Measurements from ENCODE around the gene CARMIL3. TPM values are rescaled to one million over a fixed set of nuclear protein-coding genes. Genes with fewer than 3 reads are reported as not detected.

The CARMIL3 gene
- total RNA-seq, 2 experiments from 2014 or later, result 0.21 to 0.32 TPM

GRCh38 chr14:24088095-24088494, 36.3 kb downstream of the CARMIL3 start:
- POLR2A ChIA-PET, result interaction anchor here (0.7 kb wide), 1 partner anchor 230 kb away, joined by 5 read pairs; no protein-coding TSS in a partner anchor
- peaks cover 18% of the 10 kb centered on the region for H3K4me1 ChIP-seq (ENCODE audit: insufficient read depth, low read length, poor library complexity, severe bottlenecking)
- no peaks in the 10 kb centered on the region for H3K36me3 ChIP-seq (ENCODE audit: insufficient read depth, low read length)

GRCh38 chr14:24089890-24090289, 38.1 kb downstream of the CARMIL3 start:
- DNase-seq (ENCODE audit: low spot score), result no peak
- TF ChIP-seq CTCF (conservative IDR thresholded peaks at IDR 0.05; ENCODE audit: low read length) (no peak), EZH2phosphoT487 (IDR thresholded peaks at IDR 0.05; ENCODE audit: borderline replicate concordance, low read depth, low read length) (no peak)
- Histone ChIP-seq H3K27ac (ENCODE audit: low read depth, low read length, poor library complexity, severe bottlenecking) (no peak overlapping the region), H3K9me3 (ENCODE audit: low read length) (no peaks in the 10 kb centered on the region), H2AFZ (ENCODE audit: low read length) (no peak overlapping the region), H3K36me3 (ENCODE audit: insufficient read depth, low read length) (no peaks in the 10 kb centered on the region), H4K20me1 (ENCODE audit: insufficient read depth, low read length) (no peaks in the 10 kb centered on the region), H3K4me1 (ENCODE audit: insufficient read depth, low read length, poor library complexity, severe bottlenecking) (peaks cover 28% of the 10 kb centered on the region), H3K4me2 (ENCODE audit: low read length) (no peak overlapping the region), H3K4me3 (ENCODE audit: low read depth, low read length, poor library complexity, severe bottlenecking) (no peak overlapping the region), H3K79me2 (ENCODE audit: insufficient read depth, low read depth, low read length) (no peaks in the 10 kb centered on the region), H3K9me2 (ENCODE audit: insufficient read depth, low read length) (no peaks in the 10 kb centered on the region)
- POLR2A ChIA-PET, result interaction anchor here (0.7 to 1.4 kb wide), 4 partner anchors 38 to 414 kb away, joined by 3 to 4 read pairs (median 3); partner anchors contain the start of genes CARMIL3 and PSME2
- CTCF ChIA-PET (ENCODE audit: unreplicated experiment), result interaction anchor here (0.7 to 1.6 kb wide), 2 partner anchors 32 to 38 kb away, joined by 3 to 8 read pairs; partner anchors contain the start of gene CARMIL3
- intact Hi-C loops (cut with micrococcal nuclease; ENCODE audit: unreplicated experiment), result loop anchor here (1.0 kb wide), 3 partner anchors 32 to 113 kb away; no protein-coding TSS in a partner anchor
- BruUV-seq (replicated peaks), result no TSS peak

More at GRCh38 chr14:24088095-24088494, 36.3 kb downstream of the CARMIL3 start:
- Histone ChIP-seq H3K4me3 (ENCODE audit: low read depth, low read length, poor library complexity, severe bottlenecking) (no peak overlapping the region), H3K9me2 (ENCODE audit: insufficient read depth, low read length) (no peaks in the 10 kb centered on the region), H2AFZ (ENCODE audit: low read length) (no peak overlapping the region), H3K4me2 (ENCODE audit: low read length) (no peak overlapping the region), H3K27ac (ENCODE audit: low read depth, low read length, poor library complexity, severe bottlenecking) (no peak overlapping the region), H3K79me2 (ENCODE audit: insufficient read depth, low read depth, low read length) (no peaks in the 10 kb centered on the region), H3K9me3 (ENCODE audit: low read length) (no peaks in the 10 kb centered on the region), H4K20me1 (ENCODE audit: insufficient read depth, low read length) (no peaks in the 10 kb centered on the region)
- no TSS peak for BruUV-seq (replicated peaks)
- TF ChIP-seq CTCF (conservative IDR thresholded peaks at IDR 0.05; ENCODE audit: low read length) (no peak), EZH2phosphoT487 (IDR thresholded peaks at IDR 0.05; ENCODE audit: borderline replicate concordance, low read depth, low read length) (no peak)
- intact Hi-C loops (cut with micrococcal nuclease; ENCODE audit: unreplicated experiment), result no loop called here
- CTCF ChIA-PET (ENCODE audit: unreplicated experiment), result no interaction called here
- DNase-seq (ENCODE audit: low spot score), result no peak

GRCh38 chr14:24092110-24092504, 40.3 kb downstream of the CARMIL3 start:
- intact Hi-C loops (cut with micrococcal nuclease; ENCODE audit: unreplicated experiment), result no loop called here
- ChIA-PET POLR2A (interaction anchor here (0.7 to 6.8 kb wide), 5 partner anchors 11 to 139 kb away, joined by 3 to 80 read pairs (median 40); partner anchors contain the start of genes DCAF11 and NRL), CTCF (ENCODE audit: unreplicated experiment) (interaction anchor here (2.2 kb wide), 1 partner anchor 18 kb away, joined by 8 read pairs; no protein-coding TSS in a partner anchor)
- Histone ChIP-seq H3K4me1 (ENCODE audit: insufficient read depth, low read length, poor library complexity, severe bottlenecking) (peaks cover 39% of the 10 kb centered on the region), H3K36me3 (ENCODE audit: insufficient read depth, low read length) (no peaks in the 10 kb centered on the region), H2AFZ (ENCODE audit: low read length) (no peak overlapping the region), H3K79me2 (ENCODE audit: insufficient read depth, low read depth, low read length) (no peaks in the 10 kb centered on the region), H3K9me2 (ENCODE audit: insufficient read depth, low read length) (no peaks in the 10 kb centered on the region), H4K20me1 (ENCODE audit: insufficient read depth, low read length) (no peaks in the 10 kb centered on the region), H3K9me3 (ENCODE audit: low read length) (no peaks in the 10 kb centered on the region), H3K4me3 (ENCODE audit: low read depth, low read length, poor library complexity, severe bottlenecking) (no peak overlapping the region), H3K4me2 (ENCODE audit: low read length) (no peak overlapping the region), H3K27ac (ENCODE audit: low read depth, low read length, poor library complexity, severe bottlenecking) (no peak overlapping the region)
- TF ChIP-seq CTCF (conservative IDR thresholded peaks at IDR 0.05; ENCODE audit: low read length) (no peak), EZH2phosphoT487 (IDR thresholded peaks at IDR 0.05; ENCODE audit: borderline replicate concordance, low read depth, low read length) (no peak)
- BruUV-seq (replicated peaks), result no TSS peak
- no peak for DNase-seq (ENCODE audit: low spot score)

All from OCI-LY7 (cell line).